ENCODE results near the gene TMEM151B.
"Not testable (repeated sequence)": the region's sequence is repeated elsewhere in the genome, so short reads cannot be mapped to it uniquely, and the experiment has no call there.

The TMEM151B gene

GRCh38 chr6:44228836-44229235, 41.4 kb upstream of the TMEM151B start:
- Mint-ChIP-seq H3K27me3 (no peaks in the 10 kb centered on the region), H3K4me3 (no peak overlapping the region), H3K9me3 (no peaks in the 10 kb centered on the region), H3K27ac (no peak overlapping the region), H3K36me3 (peaks cover 13% of the 10 kb centered on the region), H3K4me1 (peaks cover 15% of the 10 kb centered on the region)

- Mint-ChIP-seq H3K36me3 (peaks cover 12% of the 10 kb centered on the region), H3K9me3 (no peaks in the 10 kb centered on the region), H3K27me3 (no peaks in the 10 kb centered on the region), H3K27ac (no peak overlapping the region), H3K4me3 (no peak overlapping the region), H3K4me1 (peaks cover 9% of the 10 kb centered on the region)
These were observed 40.7 kb upstream of the TMEM151B start for GRCh38 chr6:44229376-44230033.

GRCh38 chr6:44230034-44230675, 40.1 kb upstream of the TMEM151B start:
- H3K9me3 Mint-ChIP-seq = no peaks in the 10 kb centered on the region
- H3K36me3 Mint-ChIP-seq = peaks cover 10% of the 10 kb centered on the region
- H3K4me1 Mint-ChIP-seq = peaks cover 4% of the 10 kb centered on the region
- no peak overlapping the region for H3K4me3 Mint-ChIP-seq
- no peaks in the 10 kb centered on the region for H3K27me3 Mint-ChIP-seq
- no peak overlapping the region for H3K27ac Mint-ChIP-seq

- not testable (repeated sequence) for H3K4me3 Mint-ChIP-seq, H3K27me3 Mint-ChIP-seq, H3K9me3 Mint-ChIP-seq, H3K4me1 Mint-ChIP-seq, H3K27ac Mint-ChIP-seq
- peaks cover 12% of the 10 kb centered on the region for H3K36me3 Mint-ChIP-seq
These were observed 38.8 kb upstream of the TMEM151B start for GRCh38 chr6:44231426-44231825.

- peaks cover 12% of the 10 kb centered on the region for H3K36me3 Mint-ChIP-seq
- H3K27me3 Mint-ChIP-seq = no peaks in the 10 kb centered on the region
- H3K4me3 Mint-ChIP-seq = no peak overlapping the region
- H3K9me3 Mint-ChIP-seq = no peaks in the 10 kb centered on the region
- peaks cover 7% of the 10 kb centered on the region for H3K4me1 Mint-ChIP-seq
- H3K27ac Mint-ChIP-seq = peak overlapping the region; percentile 62
These were observed 37.3 kb upstream of the TMEM151B start for GRCh38 chr6:44232676-44233566.

- H3K4me3 Mint-ChIP-seq = no peak overlapping the region
- H3K36me3 Mint-ChIP-seq = peaks cover 12% of the 10 kb centered on the region
- no peaks in the 10 kb centered on the region for H3K27me3 Mint-ChIP-seq
- no peak overlapping the region for H3K27ac Mint-ChIP-seq
- no peaks in the 10 kb centered on the region for H3K9me3 Mint-ChIP-seq
- peaks cover 14% of the 10 kb centered on the region for H3K4me1 Mint-ChIP-seq
These were observed 36.6 kb upstream of the TMEM151B start for GRCh38 chr6:44233567-44234100.

GRCh38 chr6:44234101-44235025, 35.9 kb upstream of the TMEM151B start:
- Mint-ChIP-seq H3K36me3 (peaks cover 12% of the 10 kb centered on the region), H3K4me1 (peaks cover 18% of the 10 kb centered on the region), H3K27ac (no peak overlapping the region), H3K27me3 (no peaks in the 10 kb centered on the region), H3K9me3 (no peaks in the 10 kb centered on the region), H3K4me3 (no peak overlapping the region)

GRCh38 chr6:44235269-44235668, 35.0 kb upstream of the TMEM151B start:
- Mint-ChIP-seq H3K27me3 (no peaks in the 10 kb centered on the region), H3K4me3 (no peak overlapping the region), H3K27ac (no peak overlapping the region), H3K9me3 (no peaks in the 10 kb centered on the region), H3K36me3 (peaks cover 12% of the 10 kb centered on the region), H3K4me1 (peaks cover 18% of the 10 kb centered on the region)

- peak overlapping the region; percentile 23 for H3K4me3 Mint-ChIP-seq
- peaks cover 18% of the 10 kb centered on the region for H3K4me1 Mint-ChIP-seq
- peaks cover 10% of the 10 kb centered on the region for H3K36me3 Mint-ChIP-seq
- no peaks in the 10 kb centered on the region for H3K9me3 Mint-ChIP-seq
- no peaks in the 10 kb centered on the region for H3K27me3 Mint-ChIP-seq
- H3K27ac Mint-ChIP-seq = no peak overlapping the region
These were observed 34.2 kb upstream of the TMEM151B start for GRCh38 chr6:44235891-44236516.

GRCh38 chr6:44237021-44237812, 33.0 kb upstream of the TMEM151B start:
- no peaks in the 10 kb centered on the region for H3K27me3 Mint-ChIP-seq
- peaks cover 6% of the 10 kb centered on the region for H3K36me3 Mint-ChIP-seq
- H3K4me3 Mint-ChIP-seq = peak overlapping the region; percentile 87
- no peaks in the 10 kb centered on the region for H3K9me3 Mint-ChIP-seq
- H3K27ac Mint-ChIP-seq = peak overlapping the region; percentile 91
- H3K4me1 Mint-ChIP-seq = peaks cover 18% of the 10 kb centered on the region

- H3K27me3 Mint-ChIP-seq = no peaks in the 10 kb centered on the region
- H3K27ac Mint-ChIP-seq = peak overlapping the region; percentile 91
- peaks cover 2% of the 10 kb centered on the region for H3K36me3 Mint-ChIP-seq
These were observed 32.3 kb upstream of the TMEM151B start for GRCh38 chr6:44237813-44238433.

GRCh38 chr6:44238687-44239350, 31.4 kb upstream of the TMEM151B start:
- Mint-ChIP-seq H3K9me3 (no peaks in the 10 kb centered on the region), H3K4me3 (peak overlapping the region; percentile 87), H3K4me1 (peaks cover 18% of the 10 kb centered on the region), H3K27me3 (no peaks in the 10 kb centered on the region), H3K27ac (peak overlapping the region; percentile 74), H3K36me3 (peaks cover 1% of the 10 kb centered on the region)

More at GRCh38 chr6:44237813-44238433, 32.3 kb upstream of the TMEM151B start:
- no peaks in the 10 kb centered on the region for H3K9me3 Mint-ChIP-seq
- H3K4me3 Mint-ChIP-seq = peak overlapping the region; percentile 87
- H3K4me1 Mint-ChIP-seq = peaks cover 18% of the 10 kb centered on the region

- peaks cover 9% of the 10 kb centered on the region for H3K36me3 Mint-ChIP-seq
- no peaks in the 10 kb centered on the region for H3K9me3 Mint-ChIP-seq
- H3K27ac Mint-ChIP-seq = no peak overlapping the region
- H3K4me1 Mint-ChIP-seq = peaks cover 16% of the 10 kb centered on the region
- no peak overlapping the region for H3K4me3 Mint-ChIP-seq
- H3K27me3 Mint-ChIP-seq = peaks cover 2% of the 10 kb centered on the region
These were observed 26.9 kb upstream of the TMEM151B start for GRCh38 chr6:44243345-44243744.

All from activated naive CD4-positive, alpha-beta T cell treated with anti-CD3 and anti-CD28 coated beads, Interleukin-2, amount 50 U/mL, for 24 hours (primary cell).